Measurements from ENCODE around the gene HPGDS.

The HPGDS gene

GRCh38 chr4:94369046-94369445, 26.4 kb upstream of the HPGDS start:
- no peak overlapping the region for H3K4me3 ChIP-seq (ENCODE audit: low read length)
- DNase-seq (ENCODE audit: low read depth) = no peak
- TF ChIP-seq, protein P1, sequence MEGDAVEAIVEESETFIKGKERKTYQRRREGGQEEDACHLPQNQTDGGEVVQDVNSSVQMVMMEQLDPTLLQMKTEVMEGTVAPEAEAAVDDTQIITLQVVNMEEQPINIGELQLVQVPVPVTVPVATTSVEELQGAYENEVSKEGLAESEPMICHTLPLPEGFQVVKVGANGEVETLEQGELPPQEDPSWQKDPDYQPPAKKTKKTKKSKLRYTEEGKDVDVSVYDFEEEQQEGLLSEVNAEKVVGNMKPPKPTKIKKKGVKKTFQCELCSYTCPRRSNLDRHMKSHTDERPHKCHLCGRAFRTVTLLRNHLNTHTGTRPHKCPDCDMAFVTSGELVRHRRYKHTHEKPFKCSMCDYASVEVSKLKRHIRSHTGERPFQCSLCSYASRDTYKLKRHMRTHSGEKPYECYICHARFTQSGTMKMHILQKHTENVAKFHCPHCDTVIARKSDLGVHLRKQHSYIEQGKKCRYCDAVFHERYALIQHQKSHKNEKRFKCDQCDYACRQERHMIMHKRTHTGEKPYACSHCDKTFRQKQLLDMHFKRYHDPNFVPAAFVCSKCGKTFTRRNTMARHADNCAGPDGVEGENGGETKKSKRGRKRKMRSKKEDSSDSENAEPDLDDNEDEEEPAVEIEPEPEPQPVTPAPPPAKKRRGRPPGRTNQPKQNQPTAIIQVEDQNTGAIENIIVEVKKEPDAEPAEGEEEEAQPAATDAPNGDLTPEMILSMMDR (IDR thresholded peaks at IDR 0.05; ENCODE audit: insufficient read depth, low read depth, low read length, missing control alignments) = no peak

- no peak for DNase-seq (ENCODE audit: low read depth)
- no peak overlapping the region for H3K4me3 ChIP-seq (ENCODE audit: low read length)
- TF ChIP-seq, protein P1 (IDR thresholded peaks at IDR 0.05; ENCODE audit: insufficient read depth, low read depth, low read length, missing control alignments) = no peak
Measured at GRCh38 chr4:94368459-94368858, 25.8 kb upstream of the HPGDS start.

DNA sequence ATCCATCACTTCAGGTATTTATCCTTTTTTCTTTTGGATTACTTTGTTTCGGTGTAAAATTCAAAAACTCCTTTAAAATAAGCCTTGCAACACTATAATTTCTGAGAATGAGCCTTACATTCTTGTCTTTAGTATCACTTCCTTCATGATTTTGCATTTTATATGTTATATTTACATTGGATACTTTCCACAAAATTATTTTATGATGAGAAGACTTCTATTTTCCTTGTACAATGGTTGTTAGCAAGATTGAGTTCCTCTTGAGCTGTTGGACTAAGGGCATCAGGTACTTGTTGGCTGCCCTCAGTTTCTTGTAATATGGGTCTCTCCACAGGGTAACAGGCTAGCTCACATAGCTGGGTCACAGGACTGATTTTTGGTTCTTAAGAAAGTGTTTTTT, 22.7 kb upstream of the HPGDS start:
- TF ChIP-seq, protein P1 (IDR thresholded peaks at IDR 0.05; ENCODE audit: insufficient read depth, low read depth, low read length, missing control alignments) = no peak
- H3K4me3 ChIP-seq (ENCODE audit: low read length) = no peak overlapping the region
- DNase-seq (ENCODE audit: low read depth) = no peak

GRCh38 chr4:94364527-94364926, 21.9 kb upstream of the HPGDS start:
- H3K4me3 ChIP-seq (ENCODE audit: low read length) = no peak overlapping the region
- DNase-seq (ENCODE audit: low read depth) = no peak
- TF ChIP-seq, protein P1 (IDR thresholded peaks at IDR 0.05; ENCODE audit: insufficient read depth, low read depth, low read length, missing control alignments) = no peak

DNA sequence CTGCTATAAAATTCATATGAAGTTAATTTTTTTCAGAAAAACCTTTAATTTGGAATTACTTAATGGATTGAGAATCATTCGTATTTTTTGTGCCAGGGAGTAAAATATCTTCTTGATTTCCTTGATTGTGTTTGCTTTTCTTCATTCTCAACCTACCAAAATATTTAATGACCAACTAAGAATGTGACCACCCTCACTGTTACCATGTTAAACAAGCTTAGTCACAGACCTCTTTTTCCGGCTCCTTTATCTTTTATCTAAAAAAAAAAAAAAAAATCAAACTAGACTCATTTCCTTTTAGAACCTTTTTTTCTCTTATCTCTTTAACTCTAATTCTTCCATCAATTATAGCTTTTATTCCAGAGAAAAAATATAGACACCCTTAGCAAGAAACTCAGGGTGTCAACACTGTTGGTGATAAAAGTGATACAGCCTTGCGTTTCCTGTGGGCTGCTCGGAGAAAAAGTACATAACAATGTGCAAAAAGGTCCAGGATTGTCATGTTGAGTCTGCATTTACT, 20.6 kb upstream of the HPGDS start:
- H3K4me3 ChIP-seq (ENCODE audit: low read length) = no peak overlapping the region
- TF ChIP-seq, protein P1 (IDR thresholded peaks at IDR 0.05; ENCODE audit: insufficient read depth, low read depth, low read length, missing control alignments) = no peak
- DNase-seq (ENCODE audit: low read depth) = no peak

DNA sequence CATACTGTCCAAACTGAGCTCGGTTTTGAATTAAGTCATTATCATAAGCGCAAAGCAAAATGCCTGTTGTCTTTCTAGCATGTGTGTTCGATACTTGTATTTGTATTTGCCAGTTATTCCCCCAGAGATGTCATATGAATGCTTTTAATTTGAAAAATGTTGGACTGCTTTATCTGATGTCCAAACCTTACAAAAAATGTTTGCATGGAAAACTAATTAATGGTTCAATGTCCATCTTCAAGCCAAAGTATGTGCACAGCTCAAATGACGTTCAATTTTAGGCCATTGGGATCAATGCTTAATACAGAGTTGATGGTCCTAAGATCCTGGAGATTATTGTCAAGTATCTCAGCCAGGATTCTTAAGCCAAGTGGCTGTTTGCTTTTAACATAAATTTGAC, 17.2 kb upstream of the HPGDS start:
- no peak overlapping the region for H3K4me3 ChIP-seq (ENCODE audit: low read length)
- DNase-seq (ENCODE audit: low read depth) = no peak
- TF ChIP-seq, protein P1 (IDR thresholded peaks at IDR 0.05; ENCODE audit: insufficient read depth, low read depth, low read length, missing control alignments) = no peak

DNA sequence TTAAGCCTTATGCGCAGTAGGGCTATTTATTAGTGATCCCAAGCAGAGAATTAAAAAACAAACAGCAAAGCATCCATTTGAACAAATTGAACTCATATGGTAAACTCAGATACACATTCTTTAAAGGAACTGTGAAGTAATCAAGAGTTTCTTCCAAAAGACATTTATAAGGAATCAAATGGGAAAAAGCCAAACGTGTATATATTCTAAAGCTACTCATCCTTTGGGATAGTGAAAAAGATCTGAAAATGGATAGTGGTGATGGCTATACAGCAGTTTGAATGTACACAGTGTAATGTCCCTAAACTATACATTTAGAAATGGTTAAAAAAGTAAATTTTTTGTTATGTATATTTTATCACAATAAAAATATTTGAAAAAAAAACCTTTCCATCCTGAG, 16.6 kb upstream of the HPGDS start:
- no peak for DNase-seq (ENCODE audit: low read depth)
- TF ChIP-seq, protein P1 (IDR thresholded peaks at IDR 0.05; ENCODE audit: insufficient read depth, low read depth, low read length, missing control alignments) = no peak
- no peak overlapping the region for H3K4me3 ChIP-seq (ENCODE audit: low read length)
